Bronchial epithelial cell (primary cell): ENCODE results near the gene S100A9. TPM values are rescaled to one million over a fixed set of nuclear protein-coding genes. Genes with fewer than 3 reads are reported as not detected.
"Not testable (repeated sequence)": the region's sequence is repeated elsewhere in the genome, so short reads cannot be mapped to it uniquely, and the experiment has no call there.

Source experiments
- DNase-seq: peaks from one replicate; pipeline ENCODE4 v3.0.0-alpha.2; 2010; ENCODE audit warnings: low read depth
- FAIRE-seq: peaks from 2 replicates; lab custom pipeline; 2011; peaks lifted over from hg19 to GRCh38; lab: Jason Lieb, UNC
- H3K27me3 ChIP-seq: 2 replicates; pipeline ENCODE4 v1.5.1; 2011; ENCODE audit warnings: low read length; ENCODE audit not compliant: control insufficient read depth, insufficient read depth
- H3K36me3 ChIP-seq: 2 replicates; pipeline ENCODE4 v1.5.1; 2011; ENCODE audit warnings: low read length; ENCODE audit not compliant: control insufficient read depth, insufficient read depth
- H3K4me3 ChIP-seq: 2 replicates; pipeline ENCODE4 v1.5.1; 2011; ENCODE audit warnings: mild to moderate bottlenecking, low read depth, low read length, control low read depth
- total RNA-seq: library from RNA; depleted of rRNA; stranded (reverse); fragments of >200 nt; gene quantifications from 2 replicates; pipeline ENCODE4 v1.2.1, GENCODE V29; 2014
- TF ChIP-seq, protein P1 (sequence below): IDR thresholded peaks from 2 replicates; pipeline ENCODE4 v1.5.1; 2011; ENCODE audit warnings: mild to moderate bottlenecking, moderate library complexity, low read length, control low read depth, inconsistent platforms; ENCODE audit not compliant: insufficient read depth, severe bottlenecking

The S100A9 gene
- total RNA-seq, 1 donor from 2014 or later, result 735 TPM

DNA sequence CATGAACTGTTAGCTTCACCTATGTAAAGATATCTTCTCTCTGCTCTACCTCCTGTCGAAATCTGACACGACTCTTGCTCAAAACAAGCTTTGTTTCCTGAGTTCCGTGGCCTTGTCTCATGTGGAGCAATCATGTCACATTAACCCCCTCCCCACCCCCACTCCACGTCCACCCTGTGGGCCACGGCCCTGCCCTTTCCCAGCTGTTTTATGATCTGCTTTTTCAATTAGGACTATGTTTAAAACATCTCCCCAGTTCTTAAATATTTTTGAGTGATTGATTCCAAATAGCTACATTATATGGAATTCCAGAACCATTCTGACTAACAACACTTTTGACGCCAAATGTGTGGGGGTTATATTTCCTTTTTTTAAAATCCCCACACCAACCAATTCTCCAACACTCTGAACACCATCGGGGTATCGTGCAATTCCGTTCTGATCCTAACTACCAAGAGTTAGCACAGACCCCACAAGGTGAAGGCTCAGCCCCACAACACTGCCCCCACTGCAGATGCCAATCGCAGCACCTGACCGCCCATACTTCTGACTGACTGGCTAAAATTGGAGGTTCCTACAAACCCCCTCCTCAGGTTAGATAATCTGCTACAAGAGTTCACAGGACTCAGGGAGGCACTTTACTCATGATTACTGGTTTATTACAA is 45.9 kb downstream of the S100A9 start:
- Histone ChIP-seq H3K36me3 (no peaks in the 10 kb centered on the region), H3K4me3 (no peak overlapping the region), H3K27me3 (peaks cover 7% of the 10 kb centered on the region)
- FAIRE-seq (no peak), DNase-seq (no peak)
- TF ChIP-seq, protein P1, sequence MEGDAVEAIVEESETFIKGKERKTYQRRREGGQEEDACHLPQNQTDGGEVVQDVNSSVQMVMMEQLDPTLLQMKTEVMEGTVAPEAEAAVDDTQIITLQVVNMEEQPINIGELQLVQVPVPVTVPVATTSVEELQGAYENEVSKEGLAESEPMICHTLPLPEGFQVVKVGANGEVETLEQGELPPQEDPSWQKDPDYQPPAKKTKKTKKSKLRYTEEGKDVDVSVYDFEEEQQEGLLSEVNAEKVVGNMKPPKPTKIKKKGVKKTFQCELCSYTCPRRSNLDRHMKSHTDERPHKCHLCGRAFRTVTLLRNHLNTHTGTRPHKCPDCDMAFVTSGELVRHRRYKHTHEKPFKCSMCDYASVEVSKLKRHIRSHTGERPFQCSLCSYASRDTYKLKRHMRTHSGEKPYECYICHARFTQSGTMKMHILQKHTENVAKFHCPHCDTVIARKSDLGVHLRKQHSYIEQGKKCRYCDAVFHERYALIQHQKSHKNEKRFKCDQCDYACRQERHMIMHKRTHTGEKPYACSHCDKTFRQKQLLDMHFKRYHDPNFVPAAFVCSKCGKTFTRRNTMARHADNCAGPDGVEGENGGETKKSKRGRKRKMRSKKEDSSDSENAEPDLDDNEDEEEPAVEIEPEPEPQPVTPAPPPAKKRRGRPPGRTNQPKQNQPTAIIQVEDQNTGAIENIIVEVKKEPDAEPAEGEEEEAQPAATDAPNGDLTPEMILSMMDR, result no peak

DNA sequence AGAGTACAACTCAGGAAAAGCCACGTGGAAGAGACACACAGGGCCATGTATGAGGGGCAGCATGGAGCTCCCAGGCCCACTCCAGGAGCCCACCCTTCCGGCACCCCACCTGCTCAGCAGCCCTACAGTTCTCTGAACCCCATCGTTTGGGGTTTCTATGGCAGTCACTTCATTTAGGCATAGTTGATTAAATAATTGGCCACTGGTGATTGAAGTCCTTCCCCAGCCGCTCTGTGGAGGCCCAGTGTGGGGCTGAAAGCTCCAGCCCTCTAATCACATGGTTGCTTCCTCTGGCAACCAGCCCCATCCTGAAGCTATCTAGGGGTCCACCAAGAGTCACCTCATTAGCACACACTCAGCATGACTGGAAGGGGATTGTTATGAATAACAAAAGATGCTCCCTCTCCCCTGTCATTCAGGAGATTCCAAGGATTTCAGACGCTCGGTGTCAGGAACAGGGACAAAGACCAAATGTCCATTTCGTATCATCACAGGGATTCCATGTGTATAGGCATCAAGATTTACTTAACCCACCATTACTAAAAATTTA is 46.5 kb downstream of the S100A9 start:
- DNase-seq, result no peak
- no peak overlapping the region for H3K4me3 ChIP-seq
- no peak for FAIRE-seq
- TF ChIP-seq, protein P1, result no peak
- H3K27me3 ChIP-seq, result peaks cover 7% of the 10 kb centered on the region
- no peaks in the 10 kb centered on the region for H3K36me3 ChIP-seq

DNA sequence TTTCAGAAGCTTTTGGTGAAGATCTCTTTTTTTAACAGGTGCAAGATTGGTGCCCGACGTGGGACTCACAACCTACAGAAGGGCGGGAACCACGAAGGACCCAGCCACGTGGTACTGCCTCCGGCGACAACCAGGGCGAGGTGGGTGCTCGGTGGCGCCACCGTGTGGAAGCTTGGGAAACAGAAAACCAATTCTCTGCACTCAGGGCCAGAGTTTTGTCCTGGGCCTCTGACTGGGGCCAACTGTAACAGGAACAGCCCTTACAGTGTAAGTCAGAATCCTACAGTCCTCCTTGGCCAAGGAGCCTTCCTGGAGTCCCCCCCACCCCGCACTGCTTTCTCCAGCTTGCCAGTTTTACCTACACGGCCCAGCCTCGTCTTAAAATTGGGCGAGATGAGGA is 47.1 kb downstream of the S100A9 start:
- Histone ChIP-seq H3K36me3 (no peaks in the 10 kb centered on the region), H3K4me3 (no peak overlapping the region), H3K27me3 (peaks cover 7% of the 10 kb centered on the region)
- DNase-seq (no peak), FAIRE-seq (no peak)
- TF ChIP-seq, protein P1, result peak; percentile 77

DNA sequence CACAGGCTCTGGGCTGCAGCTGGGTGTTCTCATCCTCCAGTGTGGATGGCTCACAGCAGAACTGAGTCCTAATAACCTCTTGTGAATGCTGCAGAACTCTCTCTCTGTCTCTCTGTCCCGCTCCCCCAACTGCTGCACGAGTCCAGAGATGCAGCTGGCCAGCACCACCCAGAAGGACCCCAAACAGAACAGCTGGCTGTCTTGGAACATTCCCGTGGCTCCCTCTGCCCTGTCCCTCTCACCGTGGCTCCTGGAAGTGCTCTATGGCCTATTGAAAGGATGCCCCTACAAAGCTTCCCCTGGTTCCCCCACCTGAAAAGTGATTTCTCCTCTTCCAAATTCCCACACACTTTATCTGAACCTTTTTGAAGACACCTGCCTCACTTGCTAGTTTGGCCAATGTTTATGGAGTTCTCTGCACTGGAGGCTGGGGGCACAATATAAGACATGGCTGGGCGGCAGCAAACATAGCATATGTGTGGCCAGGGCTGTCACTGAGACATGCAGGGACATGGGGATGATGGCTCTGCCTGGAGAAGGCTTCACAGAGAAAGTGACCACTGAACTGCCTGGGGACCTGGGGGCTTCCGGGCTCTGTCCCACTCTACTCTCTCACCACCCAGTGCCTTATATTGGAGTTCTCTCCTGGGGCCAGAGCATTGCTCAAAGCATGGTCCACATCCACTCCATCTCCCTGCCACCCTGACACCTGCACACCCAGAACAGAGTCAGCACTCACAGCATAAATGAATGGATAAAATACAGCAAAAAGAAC is 48.4 kb downstream of the S100A9 start:
- H3K36me3 ChIP-seq, DNase-seq, H3K4me3 ChIP-seq, H3K27me3 ChIP-seq, FAIRE-seq: not testable (repeated sequence)

DNA sequence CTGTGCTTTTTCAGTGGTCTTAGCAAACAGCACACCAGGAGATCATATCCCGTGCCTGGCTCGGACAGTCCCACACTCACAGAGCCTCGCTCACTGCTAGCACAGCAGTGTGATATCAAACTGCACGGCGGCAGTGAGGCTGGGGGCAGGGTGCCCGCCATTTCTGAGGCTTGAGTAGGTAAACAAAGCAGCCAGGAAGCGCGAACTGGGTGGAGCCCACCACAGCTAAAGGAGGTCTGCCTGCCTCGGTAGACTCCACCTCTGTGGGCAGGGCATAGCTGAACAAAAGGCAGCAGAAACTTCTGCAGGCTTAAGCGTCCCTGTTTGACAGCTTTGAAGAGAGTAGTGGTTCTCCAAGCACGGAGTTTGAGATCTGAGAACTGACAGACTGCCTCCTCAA is 49.6 kb downstream of the S100A9 start:
- not testable (repeated sequence) for H3K27me3 ChIP-seq, FAIRE-seq, DNase-seq

More for the DNA sequence above, 49.6 kb downstream of the S100A9 start:
- H3K36me3 ChIP-seq, H3K4me3 ChIP-seq: not testable (repeated sequence)

Other genes with a start within 250 kb of the S100A9 start
- gene SPRR2F, start 244.3 kb upstream of the S100A9 start, total RNA-seq, result not detected in 2 replicates
- not detected in 2 replicates for gene SPRR2G, start 207.0 kb upstream of the S100A9 start, total RNA-seq
- gene LELP1, start 154.4 kb upstream of the S100A9 start, total RNA-seq, result not detected in 2 replicates
- not detected in 2 replicates for gene PRR9, start 140.3 kb upstream of the S100A9 start, total RNA-seq
- not detected in 2 replicates for gene LORICRIN, start 98.2 kb upstream of the S100A9 start, total RNA-seq
- gene PGLYRP3, start 44.9 kb upstream of the S100A9 start, total RNA-seq, result 0.53 and 4.6 TPM in 2 replicates
- gene PGLYRP4, start 9.0 kb upstream of the S100A9 start, total RNA-seq, result 2.0 TPM in 1 of 2 replicates, not detected in the other
- gene S100A12, start 17.8 kb downstream of the S100A9 start, total RNA-seq, result 5.5 TPM in 1 of 2 replicates, not detected in the other
- 50.0 and 551 TPM in 2 replicates for gene S100A8, start 33.2 kb downstream of the S100A9 start, total RNA-seq
- not detected in 2 replicates for gene S100A7A, start 58.7 kb downstream of the S100A9 start, total RNA-seq
- gene S100A7, start 102.8 kb downstream of the S100A9 start, total RNA-seq, result 0.38 TPM in 1 of 2 replicates, not detected in the other
- gene S100A6, start 178.1 kb downstream of the S100A9 start, total RNA-seq, result 2,948 and 3,820 TPM in 2 replicates
- not detected in 2 replicates for gene S100A5, start 183.1 kb downstream of the S100A9 start, total RNA-seq
- 10.8 and 16.8 TPM in 2 replicates for gene S100A4, start 188.0 kb downstream of the S100A9 start, total RNA-seq
- gene S100A3, start 191.4 kb downstream of the S100A9 start, total RNA-seq, result 2.3 and 26.6 TPM in 2 replicates
- gene S100A2, start 208.0 kb downstream of the S100A9 start, total RNA-seq, result 804 and 1,251 TPM in 2 replicates